Lower lobe of right lung (tissue), 2 donors: Measurements from ENCODE around the gene SMAD6. TPM values are rescaled to one million over a fixed set of nuclear protein-coding genes. Genes with fewer than 3 reads are reported as not detected.

Source experiments
- ATAC-seq, 2 donors: fragments of 200-7000 bp; cut with Tn5 transposase; one replicate each; pipeline ENCODE4 v1.9.1; 2020 to 2022; ENCODE audit warnings: mild to moderate bottlenecking in 2 of 2, moderate library complexity in 2 of 2
- DNase-seq: peaks from one replicate; pipeline ENCODE4 v3.0.0-alpha.2; 2020
- H3K27ac ChIP-seq: fragments of 200-600 bp; one replicate; pipeline ENCODE4 v1.8.0; 2022
- H3K27me3 ChIP-seq: fragments of 200-600 bp; one replicate; pipeline ENCODE4 v1.8.0; 2022; ENCODE audit warnings: low read depth
- H3K36me3 ChIP-seq: fragments of 200-600 bp; one replicate; pipeline ENCODE4 v1.8.0; 2022; ENCODE audit warnings: mild to moderate bottlenecking
- H3K4me1 ChIP-seq: fragments of 200-600 bp; one replicate; pipeline ENCODE4 v1.8.0; 2022
- H3K4me3 ChIP-seq: fragments of 200-600 bp; one replicate; pipeline ENCODE4 v1.8.0; 2022; ENCODE audit warnings: mild to moderate bottlenecking
- H3K9me3 ChIP-seq: fragments of 200-600 bp; one replicate; pipeline ENCODE4 v1.8.0; 2022
- CTCF ChIP-seq: fragments of 200-600 bp; IDR thresholded peaks from one replicate; pipeline ENCODE4 v1.8.0; 2022; ENCODE audit warnings: antibody characterized with exemption, mild to moderate bottlenecking
- intact Hi-C: fragments of 100-400 bp; cut with DNase I; formaldehyde crosslinking; loops from one replicate; pipeline ENCODE4 v1.11.0; 2022
- total RNA-seq: library from RNA; stranded (reverse); fragmentation: NEBNext Ultra II Directional; extraction: Animal tissue kit (Norgen Biotek cat#: 25700); gene quantifications from one replicate; pipeline ENCODE4 v1.2.1, GENCODE V29; 2021
- donor health status: DM: no; HTN: yes; CAD: no; lungs with severe emphysema.

The SMAD6 gene
- total RNA-seq, 1 donor from 2014 or later: 159 TPM

GRCh38 chr15:66703540-66703941 lies 1.5 kb downstream of the SMAD6 start:
- Histone ChIP-seq H3K27me3 (no peaks in the 10 kb centered on the region), H3K27ac (peak overlapping the region; percentile 87), H3K9me3 (no peaks in the 10 kb centered on the region), H3K4me1 (peaks cover 52% of the 10 kb centered on the region), H3K4me3 (peak overlapping the region; percentile 83), H3K36me3 (peaks cover 9% of the 10 kb centered on the region)
- intact Hi-C loops: no loop called here
- ATAC-seq (no peak), DNase-seq (peak; percentile 74)
- no peak for TF ChIP-seq CTCF

GRCh38 chr15:66704019-66704802 lies 2.2 kb downstream of the SMAD6 start:
- H3K4me1 ChIP-seq: peaks cover 48% of the 10 kb centered on the region
- H3K36me3 ChIP-seq: peaks cover 14% of the 10 kb centered on the region
- TF ChIP-seq CTCF: no peak
- no peaks in the 10 kb centered on the region for H3K9me3 ChIP-seq
- DNase-seq (no peak), ATAC-seq (no peak)
- H3K27ac ChIP-seq: peak overlapping the region; percentile 87
- no peaks in the 10 kb centered on the region for H3K27me3 ChIP-seq
- intact Hi-C loops: no loop called here
- peak overlapping the region; percentile 83 for H3K4me3 ChIP-seq

- intact Hi-C loops: no loop called here
- Histone ChIP-seq H3K4me3 (peak overlapping the region; percentile 83), H3K9me3 (no peaks in the 10 kb centered on the region), H3K27ac (peak overlapping the region; percentile 87), H3K27me3 (no peaks in the 10 kb centered on the region), H3K36me3 (peaks cover 14% of the 10 kb centered on the region), H3K4me1 (peaks cover 48% of the 10 kb centered on the region)
- no peak for DNase-seq
- TF ChIP-seq CTCF: no peak
- ATAC-seq: no peak
Measured at GRCh38 chr15:66704803-66705153, 2.7 kb downstream of the SMAD6 start.

- Histone ChIP-seq H3K27ac (peak overlapping the region; percentile 87), H3K4me3 (peak overlapping the region; percentile 83), H3K9me3 (no peaks in the 10 kb centered on the region), H3K36me3 (peaks cover 14% of the 10 kb centered on the region), H3K27me3 (no peaks in the 10 kb centered on the region), H3K4me1 (peaks cover 44% of the 10 kb centered on the region)
- DNase-seq (no peak), ATAC-seq (no peak)
- intact Hi-C loops: no loop called here
- no peak for TF ChIP-seq CTCF
Measured at GRCh38 chr15:66705277-66706146, 3.5 kb downstream of the SMAD6 start.

- no peaks in the 10 kb centered on the region for H3K9me3 ChIP-seq
- peaks cover 14% of the 10 kb centered on the region for H3K36me3 ChIP-seq
- peak; percentile 54 for TF ChIP-seq CTCF
- intact Hi-C loops: no loop called here
- H3K27me3 ChIP-seq: no peaks in the 10 kb centered on the region
- ATAC-seq (no peak), DNase-seq (no peak)
- peaks cover 48% of the 10 kb centered on the region for H3K4me1 ChIP-seq
- H3K27ac ChIP-seq: peak overlapping the region; percentile 87
- H3K4me3 ChIP-seq: peak overlapping the region; percentile 83
Measured at GRCh38 chr15:66706225-66706732, 4.2 kb downstream of the SMAD6 start.
